Measurements from ENCODE around the gene PPP2R5D.

The PPP2R5D gene

DNA sequence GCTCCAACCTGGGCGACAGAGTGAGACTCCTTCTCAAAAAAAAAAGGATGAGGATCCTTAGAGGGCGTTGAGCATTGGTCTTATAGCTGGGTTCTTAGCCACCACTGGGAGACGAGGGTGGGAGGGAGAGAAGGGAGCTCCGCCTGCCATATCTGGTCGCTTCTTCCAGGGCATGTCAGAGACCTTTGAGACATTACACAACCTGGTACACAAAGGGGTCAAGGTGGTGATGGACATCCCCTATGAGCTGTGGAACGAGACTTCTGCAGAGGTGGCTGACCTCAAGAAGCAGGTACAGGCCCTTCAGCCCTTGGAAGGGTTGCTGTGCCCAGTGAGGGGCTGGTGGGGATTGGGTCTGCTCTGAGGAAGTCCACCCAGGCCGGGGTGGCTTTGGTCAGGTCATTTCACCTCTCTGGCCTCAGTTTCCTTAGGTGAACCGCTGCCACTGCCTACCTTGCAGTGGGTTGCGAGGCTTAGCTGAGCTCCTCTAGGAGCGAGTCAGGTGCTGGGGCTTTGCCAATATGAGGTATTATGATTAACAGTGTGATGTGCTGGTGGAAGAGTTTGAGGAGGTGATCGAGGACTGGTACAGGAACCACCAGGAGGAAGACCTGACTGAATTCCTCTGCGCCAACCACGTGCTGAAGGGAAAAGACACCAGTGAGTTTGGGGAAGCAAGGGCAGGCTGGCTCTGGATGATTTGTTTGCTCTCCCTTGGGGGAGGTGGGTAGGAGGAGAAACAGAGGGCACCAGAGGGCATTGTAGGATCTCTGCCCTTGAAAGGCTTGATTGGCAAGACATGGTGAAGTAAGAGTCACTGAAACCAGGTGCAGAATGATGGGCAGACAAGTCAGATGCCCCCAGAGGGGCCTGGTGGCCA lies 46.6 kb upstream of the PPP2R5D start:
- no peak for TF ChIP-seq CEBPB (IDR thresholded peaks at IDR 0.05)

DNA sequence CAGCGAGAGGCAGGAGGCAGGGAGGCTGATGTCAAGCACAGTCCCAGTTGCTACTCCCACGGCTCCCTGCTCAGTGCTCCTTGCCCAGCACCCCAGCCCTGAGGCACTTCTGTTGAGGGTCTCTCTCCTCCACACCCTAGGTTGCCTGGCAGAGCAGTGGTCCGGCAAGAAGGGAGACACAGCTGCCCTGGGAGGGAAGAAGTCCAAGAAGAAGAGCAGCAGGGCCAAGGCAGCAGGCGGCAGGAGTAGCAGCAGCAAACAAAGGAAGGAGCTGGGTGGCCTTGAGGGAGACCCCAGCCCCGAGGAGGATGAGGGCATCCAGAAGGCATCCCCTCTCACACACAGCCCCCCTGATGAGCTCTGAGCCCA lies 46.0 kb upstream of the PPP2R5D start:
- TF ChIP-seq FOXM1 (IDR thresholded peaks at IDR 0.05; ENCODE audit: borderline replicate concordance, low read depth) (no peak), TAF1 (IDR thresholded peaks at IDR 0.05; ENCODE audit: low read depth) (no peak), TCF12 (IDR thresholded peaks at IDR 0.05; ENCODE audit: low read depth) (no peak)

DNA sequence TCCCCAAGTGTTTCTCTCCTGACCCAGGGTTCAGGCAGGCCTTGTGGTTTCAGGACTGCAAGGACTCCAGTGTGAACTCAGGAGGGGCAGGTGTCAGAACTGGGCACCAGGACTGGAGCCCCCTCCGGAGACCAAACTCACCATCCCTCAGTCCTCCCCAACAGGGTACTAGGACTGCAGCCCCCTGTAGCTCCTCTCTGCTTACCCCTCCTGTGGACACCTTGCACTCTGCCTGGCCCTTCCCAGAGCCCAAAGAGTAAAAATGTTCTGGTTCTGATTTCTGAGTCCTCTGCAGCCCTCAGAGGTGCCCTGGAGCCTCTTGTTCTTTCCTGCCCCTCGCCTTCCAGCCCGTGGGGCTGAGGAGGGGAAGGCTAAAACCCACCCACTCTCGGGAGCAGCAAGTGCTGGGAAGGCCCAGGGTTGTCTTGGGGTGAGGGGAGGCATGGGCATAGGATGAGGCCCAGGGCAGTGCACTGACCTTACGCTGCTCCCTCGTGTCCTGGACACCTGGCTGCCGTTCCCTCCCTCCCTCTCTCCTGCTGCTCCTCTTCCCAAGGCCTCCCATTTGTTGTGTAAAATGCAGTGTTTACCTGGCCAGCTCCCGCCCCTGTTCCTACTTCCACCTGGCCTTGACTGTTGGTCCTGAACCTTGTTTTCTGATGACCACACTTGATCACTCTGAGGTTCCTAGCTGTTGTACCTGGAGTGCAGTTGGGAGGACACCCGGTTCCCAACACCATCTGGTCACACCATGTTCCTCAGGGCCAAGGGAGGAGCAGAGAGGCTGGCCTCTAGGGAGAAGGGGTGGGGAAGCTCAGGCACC lies 45.2 kb upstream of the PPP2R5D start:
- TF ChIP-seq, protein P1, sequence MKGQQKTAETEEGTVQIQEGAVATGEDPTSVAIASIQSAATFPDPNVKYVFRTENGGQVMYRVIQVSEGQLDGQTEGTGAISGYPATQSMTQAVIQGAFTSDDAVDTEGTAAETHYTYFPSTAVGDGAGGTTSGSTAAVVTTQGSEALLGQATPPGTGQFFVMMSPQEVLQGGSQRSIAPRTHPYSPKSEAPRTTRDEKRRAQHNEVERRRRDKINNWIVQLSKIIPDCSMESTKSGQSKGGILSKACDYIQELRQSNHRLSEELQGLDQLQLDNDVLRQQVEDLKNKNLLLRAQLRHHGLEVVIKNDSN (IDR thresholded peaks at IDR 0.05) = no peak
- TF ChIP-seq TCF12 (IDR thresholded peaks at IDR 0.05; ENCODE audit: low read depth) (no peak), TAF1 (IDR thresholded peaks at IDR 0.05; ENCODE audit: low read depth) (no peak), RAD21 (IDR thresholded peaks at IDR 0.05; ENCODE audit: low read depth) (no peak), CREB1 (IDR thresholded peaks at IDR 0.05; ENCODE audit: low read depth) (no peak), TEAD4 (IDR thresholded peaks at IDR 0.05) (no peak), ZBTB7A (IDR thresholded peaks at IDR 0.05; ENCODE audit: low read depth) (no peak), CEBPB (IDR thresholded peaks at IDR 0.05) (no peak), YY1 (IDR thresholded peaks at IDR 0.05; ENCODE audit: low read depth) (no peak), EGR1 (IDR thresholded peaks at IDR 0.05) (no peak), EP300 (IDR thresholded peaks at IDR 0.05; ENCODE audit: borderline replicate concordance) (no peak)
- TF ChIP-seq, protein P2, sequence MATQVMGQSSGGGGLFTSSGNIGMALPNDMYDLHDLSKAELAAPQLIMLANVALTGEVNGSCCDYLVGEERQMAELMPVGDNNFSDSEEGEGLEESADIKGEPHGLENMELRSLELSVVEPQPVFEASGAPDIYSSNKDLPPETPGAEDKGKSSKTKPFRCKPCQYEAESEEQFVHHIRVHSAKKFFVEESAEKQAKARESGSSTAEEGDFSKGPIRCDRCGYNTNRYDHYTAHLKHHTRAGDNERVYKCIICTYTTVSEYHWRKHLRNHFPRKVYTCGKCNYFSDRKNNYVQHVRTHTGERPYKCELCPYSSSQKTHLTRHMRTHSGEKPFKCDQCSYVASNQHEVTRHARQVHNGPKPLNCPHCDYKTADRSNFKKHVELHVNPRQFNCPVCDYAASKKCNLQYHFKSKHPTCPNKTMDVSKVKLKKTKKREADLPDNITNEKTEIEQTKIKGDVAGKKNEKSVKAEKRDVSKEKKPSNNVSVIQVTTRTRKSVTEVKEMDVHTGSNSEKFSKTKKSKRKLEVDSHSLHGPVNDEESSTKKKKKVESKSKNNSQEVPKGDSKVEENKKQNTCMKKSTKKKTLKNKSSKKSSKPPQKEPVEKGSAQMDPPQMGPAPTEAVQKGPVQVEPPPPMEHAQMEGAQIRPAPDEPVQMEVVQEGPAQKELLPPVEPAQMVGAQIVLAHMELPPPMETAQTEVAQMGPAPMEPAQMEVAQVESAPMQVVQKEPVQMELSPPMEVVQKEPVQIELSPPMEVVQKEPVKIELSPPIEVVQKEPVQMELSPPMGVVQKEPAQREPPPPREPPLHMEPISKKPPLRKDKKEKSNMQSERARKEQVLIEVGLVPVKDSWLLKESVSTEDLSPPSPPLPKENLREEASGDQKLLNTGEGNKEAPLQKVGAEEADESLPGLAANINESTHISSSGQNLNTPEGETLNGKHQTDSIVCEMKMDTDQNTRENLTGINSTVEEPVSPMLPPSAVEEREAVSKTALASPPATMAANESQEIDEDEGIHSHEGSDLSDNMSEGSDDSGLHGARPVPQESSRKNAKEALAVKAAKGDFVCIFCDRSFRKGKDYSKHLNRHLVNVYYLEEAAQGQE (IDR thresholded peaks at IDR 0.05; ENCODE audit: low read depth) = no peak
- TF ChIP-seq, protein P3, sequence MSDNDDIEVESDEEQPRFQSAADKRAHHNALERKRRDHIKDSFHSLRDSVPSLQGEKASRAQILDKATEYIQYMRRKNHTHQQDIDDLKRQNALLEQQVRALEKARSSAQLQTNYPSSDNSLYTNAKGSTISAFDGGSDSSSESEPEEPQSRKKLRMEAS (IDR thresholded peaks at IDR 0.05) = no peak

- TF ChIP-seq TEAD4 (IDR thresholded peaks at IDR 0.05) (no peak), CEBPB (IDR thresholded peaks at IDR 0.05) (no peak), EP300 (IDR thresholded peaks at IDR 0.05; ENCODE audit: borderline replicate concordance) (no peak), FOXM1 (IDR thresholded peaks at IDR 0.05; ENCODE audit: borderline replicate concordance, low read depth) (no peak)
- TF ChIP-seq, protein P1 (IDR thresholded peaks at IDR 0.05) = no peak
Observed at GRCh38 chr6:42939810-42940167, 44.6 kb upstream of the PPP2R5D start.

DNA sequence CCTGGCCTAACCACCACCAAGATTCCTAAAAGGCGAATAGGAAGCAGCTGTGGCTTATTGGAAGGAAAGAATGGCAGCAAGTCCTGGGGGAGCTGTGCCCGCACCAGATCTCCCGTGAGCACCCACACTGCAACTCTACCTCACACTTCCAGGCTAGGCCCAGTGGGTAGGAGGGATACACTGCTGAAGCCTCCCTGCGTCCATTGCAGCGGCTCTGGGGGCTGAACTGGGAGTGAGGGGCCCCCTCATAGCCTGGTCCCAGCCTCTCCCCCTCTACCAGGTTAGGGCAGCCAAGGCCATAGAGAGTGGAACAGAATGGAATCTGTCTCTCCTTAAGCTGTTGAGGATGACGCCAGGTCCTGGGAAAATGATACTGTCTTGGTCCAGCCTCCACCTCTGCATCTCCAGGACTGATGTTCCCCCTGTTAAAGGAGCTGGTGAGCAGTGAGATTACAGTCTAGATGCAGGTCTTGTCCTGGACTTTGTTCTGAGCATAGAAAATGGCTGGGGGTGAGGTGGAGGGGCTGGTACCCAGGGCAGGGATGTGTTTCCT lies 43.8 kb upstream of the PPP2R5D start:
- TF ChIP-seq, protein P3 (IDR thresholded peaks at IDR 0.05) = no peak
- TF ChIP-seq CEBPB (IDR thresholded peaks at IDR 0.05) (no peak), CREB1 (IDR thresholded peaks at IDR 0.05; ENCODE audit: low read depth) (no peak), RAD21 (IDR thresholded peaks at IDR 0.05; ENCODE audit: low read depth) (no peak), TCF12 (IDR thresholded peaks at IDR 0.05; ENCODE audit: low read depth) (no peak), TEAD4 (IDR thresholded peaks at IDR 0.05) (no peak), FOXM1 (IDR thresholded peaks at IDR 0.05; ENCODE audit: borderline replicate concordance, low read depth) (no peak), EGR1 (IDR thresholded peaks at IDR 0.05) (no peak), YY1 (IDR thresholded peaks at IDR 0.05; ENCODE audit: low read depth) (no peak), ZBTB7A (IDR thresholded peaks at IDR 0.05; ENCODE audit: low read depth) (no peak), TAF1 (IDR thresholded peaks at IDR 0.05; ENCODE audit: low read depth) (no peak), EP300 (IDR thresholded peaks at IDR 0.05; ENCODE audit: borderline replicate concordance) (no peak), NFIC (IDR thresholded peaks at IDR 0.05) (no peak)
- TF ChIP-seq, protein P1 (IDR thresholded peaks at IDR 0.05) = no peak
- TF ChIP-seq, protein P2 (IDR thresholded peaks at IDR 0.05; ENCODE audit: low read depth) = no peak
